Ishikawa (cell line): ENCODE data around the gene PPP2R2D.

ENCODE experiments used
- CEBPB ChIP-seq: IDR thresholded peaks from 2 replicates; pipeline ENCODE4 v1.6.1; 2012
- CREB1 ChIP-seq: IDR thresholded peaks from 2 replicates; pipeline ENCODE4 v1.6.1; 2012; ENCODE audit warnings: low read depth
- EGR1 ChIP-seq: IDR thresholded peaks from 2 replicates; pipeline ENCODE4 v1.6.1; 2012
- EP300 ChIP-seq: IDR thresholded peaks from 2 replicates; pipeline ENCODE4 v1.6.1; 2012; ENCODE audit warnings: borderline replicate concordance
- FOXM1 ChIP-seq: IDR thresholded peaks from 2 replicates; pipeline ENCODE4 v1.6.1; 2012; ENCODE audit warnings: low read depth, borderline replicate concordance
- MAX ChIP-seq: IDR thresholded peaks from 2 replicates; pipeline ENCODE4 v1.6.1; 2012
- NFIC ChIP-seq: IDR thresholded peaks from 2 replicates; pipeline ENCODE4 v1.6.1; 2012
- RAD21 ChIP-seq: IDR thresholded peaks from 2 replicates; pipeline ENCODE4 v1.6.1; 2012; ENCODE audit warnings: low read depth
- REST ChIP-seq: IDR thresholded peaks from 2 replicates; pipeline ENCODE4 v1.6.1; 2012; ENCODE audit warnings: low read depth, mild to moderate bottlenecking
- TAF1 ChIP-seq: IDR thresholded peaks from 2 replicates; pipeline ENCODE4 v1.6.1; 2012; ENCODE audit warnings: low read depth, mild to moderate bottlenecking
- TCF12 ChIP-seq: IDR thresholded peaks from 2 replicates; pipeline ENCODE4 v1.6.1; 2012; ENCODE audit warnings: low read depth
- TEAD4 ChIP-seq: IDR thresholded peaks from 2 replicates; pipeline ENCODE4 v1.6.1; 2012
- YY1 ChIP-seq: IDR thresholded peaks from 2 replicates; pipeline ENCODE4 v1.6.1; 2012; ENCODE audit warnings: low read depth
- ZBTB7A ChIP-seq: IDR thresholded peaks from 2 replicates; pipeline ENCODE4 v1.6.1; 2012; ENCODE audit warnings: low read depth
- TF ChIP-seq, protein P1 (sequence below): IDR thresholded peaks from 2 replicates; pipeline ENCODE4 v1.6.1; 2012

PPP2R2D gene

GRCh38 chr10:131947631-131948347 lies 47.0 kb downstream of the PPP2R2D start:
- TF ChIP-seq CEBPB (no peak), REST (no peak), NFIC (no peak), ZBTB7A (no peak), YY1 (no peak), TCF12 (no peak), MAX (no peak), EP300 (no peak), EGR1 (no peak)
- TF ChIP-seq, protein P1, sequence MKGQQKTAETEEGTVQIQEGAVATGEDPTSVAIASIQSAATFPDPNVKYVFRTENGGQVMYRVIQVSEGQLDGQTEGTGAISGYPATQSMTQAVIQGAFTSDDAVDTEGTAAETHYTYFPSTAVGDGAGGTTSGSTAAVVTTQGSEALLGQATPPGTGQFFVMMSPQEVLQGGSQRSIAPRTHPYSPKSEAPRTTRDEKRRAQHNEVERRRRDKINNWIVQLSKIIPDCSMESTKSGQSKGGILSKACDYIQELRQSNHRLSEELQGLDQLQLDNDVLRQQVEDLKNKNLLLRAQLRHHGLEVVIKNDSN = no peak

GRCh38 chr10:131948501-131948900 lies 47.7 kb downstream of the PPP2R2D start:
- TF ChIP-seq CREB1 (no peak), EGR1 (no peak), EP300 (no peak), ZBTB7A (no peak), REST (no peak), FOXM1 (no peak), RAD21 (no peak), TEAD4 (no peak), NFIC (no peak), CEBPB (no peak), MAX (no peak), TAF1 (no peak), YY1 (no peak), TCF12 (no peak)
- TF ChIP-seq, protein P1 = no peak

DNA sequence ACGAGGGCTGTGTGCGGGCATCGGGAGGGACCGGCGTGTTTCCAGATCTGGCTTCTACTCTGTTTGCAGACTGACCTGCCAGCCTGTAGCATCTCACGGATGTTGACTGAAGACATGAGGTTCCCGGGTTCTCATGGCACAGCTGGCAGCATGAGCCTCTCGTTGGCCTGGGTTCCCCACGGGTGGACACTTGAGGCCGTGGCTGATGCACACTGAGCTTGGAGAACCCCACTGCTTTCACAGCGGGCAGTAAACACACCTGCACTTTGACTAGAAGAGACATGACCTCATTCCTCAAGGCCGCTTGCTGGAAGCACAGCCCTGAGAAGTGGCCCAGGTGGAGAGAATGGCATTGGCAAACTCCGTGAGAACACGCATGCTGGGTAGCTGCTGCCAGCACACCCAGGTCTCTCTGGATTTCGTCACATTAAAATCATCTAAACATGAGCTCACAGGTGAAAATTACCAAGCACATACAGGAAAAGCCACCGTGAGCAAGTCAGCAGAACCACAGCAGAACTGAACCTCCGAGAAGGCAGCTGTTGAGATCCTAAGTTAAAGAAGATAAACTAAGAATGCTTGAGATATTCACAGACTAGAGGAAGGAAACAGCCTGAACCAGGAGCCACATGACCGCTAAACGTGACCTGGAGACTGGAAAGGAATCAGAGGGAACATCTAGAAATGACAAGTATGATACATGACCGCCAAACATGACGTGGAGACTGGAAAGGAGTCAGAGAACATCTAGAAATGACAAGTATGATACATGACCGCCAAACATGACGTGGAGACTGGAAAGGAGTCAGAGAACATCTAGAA lies 48.4 kb downstream of the PPP2R2D start:
- no peak for TF ChIP-seq ZBTB7A
- TF ChIP-seq TAF1 = no peak
- no peak for TF ChIP-seq REST
- TF ChIP-seq FOXM1 = no peak
- TF ChIP-seq NFIC = no peak

DNA sequence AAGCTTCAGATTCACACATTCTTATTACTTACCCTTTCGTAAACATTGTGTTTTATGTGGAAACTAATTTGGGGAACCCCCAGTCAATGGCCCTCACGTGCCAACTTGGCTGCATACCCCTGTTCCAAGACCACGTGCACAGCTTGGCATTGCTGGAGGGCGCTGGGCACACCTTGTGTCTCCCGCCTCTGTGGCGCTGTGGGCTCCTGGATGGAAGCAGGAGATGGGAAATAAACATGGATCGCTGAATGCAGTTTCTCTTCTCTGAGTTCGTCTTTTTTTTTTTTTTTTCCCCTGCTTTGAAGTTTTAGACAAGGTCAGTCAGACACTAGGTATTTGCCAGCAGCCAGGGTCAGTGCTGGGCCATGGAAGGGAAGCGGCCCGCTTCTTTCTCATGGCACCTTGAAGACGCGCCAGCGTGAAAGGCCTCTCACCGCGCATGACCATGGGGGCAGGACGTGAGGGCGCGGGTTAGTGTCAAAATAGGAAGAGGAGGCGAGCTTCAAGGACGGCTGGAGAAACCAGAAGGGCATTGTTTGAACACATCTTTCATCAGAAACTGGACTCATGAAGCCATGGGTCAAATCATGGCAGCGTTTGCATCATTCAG lies 53.7 kb downstream of the PPP2R2D start:
- no peak for TF ChIP-seq TAF1
- TF ChIP-seq EGR1 = no peak
- TF ChIP-seq, protein P1 = no peak
- no peak for TF ChIP-seq ZBTB7A
- no peak for TF ChIP-seq CREB1
- no peak for TF ChIP-seq EP300
- TF ChIP-seq RAD21 = no peak
- no peak for TF ChIP-seq REST
- no peak for TF ChIP-seq MAX
- TF ChIP-seq FOXM1 = no peak
- TF ChIP-seq YY1 = no peak
- no peak for TF ChIP-seq CEBPB
- no peak for TF ChIP-seq TCF12
